ENCODE data around the gene AFF1.
"Not testable (repeated sequence)": the region's sequence is repeated elsewhere in the genome, so short reads cannot be mapped to it uniquely, and the experiment has no call there.

AFF1 gene

GRCh38 chr4:87141428-87141827 is 206.6 kb downstream of the AFF1 start:
- Histone ChIP-seq H3K36me3 (ENCODE audit: control insufficient read depth, insufficient read depth, low read length, severe bottlenecking) (peaks cover 53% of the 10 kb centered on the region), H3K9me3 (ENCODE audit: control insufficient read depth, low read length) (no peaks in the 10 kb centered on the region), H3K9ac (ENCODE audit: low read length) (no peak overlapping the region), H3K27me3 (replicated peaks; ENCODE audit: control insufficient read depth, insufficient read depth, low read length) (no peaks in the 10 kb centered on the region), H3K4me3 (ENCODE audit: low read length) (no peak overlapping the region), H3K4me1 (ENCODE audit: control insufficient read depth, insufficient read depth, low read length) (peaks cover 20% of the 10 kb centered on the region)
- no peak for DNase-seq (ENCODE audit: low read depth)

- Histone ChIP-seq H3K4me1 (ENCODE audit: control insufficient read depth, insufficient read depth, low read length) (peaks cover 15% of the 10 kb centered on the region), H3K27me3 (replicated peaks; ENCODE audit: control insufficient read depth, insufficient read depth, low read length) (no peaks in the 10 kb centered on the region), H3K36me3 (ENCODE audit: control insufficient read depth, insufficient read depth, low read length, severe bottlenecking) (peaks cover 36% of the 10 kb centered on the region), H3K4me3 (ENCODE audit: low read length) (no peak overlapping the region), H3K9me3 (ENCODE audit: control insufficient read depth, low read length) (no peaks in the 10 kb centered on the region), H3K9ac (ENCODE audit: low read length) (no peak overlapping the region)
- DNase-seq (ENCODE audit: low read depth), result no peak
These were observed 209.5 kb downstream of the AFF1 start for GRCh38 chr4:87144356-87144755.

- Histone ChIP-seq H3K36me3 (ENCODE audit: control insufficient read depth, insufficient read depth, low read length, severe bottlenecking) (peaks cover 30% of the 10 kb centered on the region), H3K4me1 (ENCODE audit: control insufficient read depth, insufficient read depth, low read length) (peaks cover 15% of the 10 kb centered on the region)
- DNase-seq (ENCODE audit: low read depth); H3K9me3 ChIP-seq (ENCODE audit: control insufficient read depth, low read length); H3K4me3 ChIP-seq (ENCODE audit: low read length); H3K9ac ChIP-seq (ENCODE audit: low read length); H3K27me3 ChIP-seq (replicated peaks; ENCODE audit: control insufficient read depth, insufficient read depth, low read length): not testable (repeated sequence)
These were observed 211.1 kb downstream of the AFF1 start for GRCh38 chr4:87145934-87146333.

GRCh38 chr4:87147116-87147515 is 212.3 kb downstream of the AFF1 start:
- Histone ChIP-seq H3K36me3 (ENCODE audit: control insufficient read depth, insufficient read depth, low read length, severe bottlenecking) (peaks cover 21% of the 10 kb centered on the region), H3K4me3 (ENCODE audit: low read length) (no peak overlapping the region), H3K9ac (ENCODE audit: low read length) (no peak overlapping the region), H3K9me3 (ENCODE audit: control insufficient read depth, low read length) (no peaks in the 10 kb centered on the region), H3K27me3 (replicated peaks; ENCODE audit: control insufficient read depth, insufficient read depth, low read length) (no peaks in the 10 kb centered on the region), H3K4me1 (ENCODE audit: control insufficient read depth, insufficient read depth, low read length) (peaks cover 16% of the 10 kb centered on the region)
- no peak for DNase-seq (ENCODE audit: low read depth)

- Histone ChIP-seq H3K9ac (ENCODE audit: low read length) (no peak overlapping the region), H3K4me3 (ENCODE audit: low read length) (no peak overlapping the region), H3K27me3 (replicated peaks; ENCODE audit: control insufficient read depth, insufficient read depth, low read length) (no peaks in the 10 kb centered on the region), H3K36me3 (ENCODE audit: control insufficient read depth, insufficient read depth, low read length, severe bottlenecking) (peaks cover 6% of the 10 kb centered on the region), H3K9me3 (ENCODE audit: control insufficient read depth, low read length) (no peaks in the 10 kb centered on the region), H3K4me1 (ENCODE audit: control insufficient read depth, insufficient read depth, low read length) (peaks cover 16% of the 10 kb centered on the region)
- DNase-seq (ENCODE audit: low read depth), result peak; percentile 92
These were observed 215.9 kb downstream of the AFF1 start for GRCh38 chr4:87150498-87151261.

GRCh38 chr4:87151730-87152129 is 216.9 kb downstream of the AFF1 start:
- peak; percentile 9 for DNase-seq (ENCODE audit: low read depth)
- no peaks in the 10 kb centered on the region for H3K27me3 ChIP-seq (replicated peaks; ENCODE audit: control insufficient read depth, insufficient read depth, low read length)
- no peaks in the 10 kb centered on the region for H3K9me3 ChIP-seq (ENCODE audit: control insufficient read depth, low read length)
- no peak overlapping the region for H3K4me3 ChIP-seq (ENCODE audit: low read length)
- peaks cover 11% of the 10 kb centered on the region for H3K4me1 ChIP-seq (ENCODE audit: control insufficient read depth, insufficient read depth, low read length)
- peak overlapping the region; percentile 34 for H3K9ac ChIP-seq (ENCODE audit: low read length)
- no peaks in the 10 kb centered on the region for H3K36me3 ChIP-seq (ENCODE audit: control insufficient read depth, insufficient read depth, low read length, severe bottlenecking)

- Histone ChIP-seq H3K9ac (ENCODE audit: low read length) (no peak overlapping the region), H3K27me3 (replicated peaks; ENCODE audit: control insufficient read depth, insufficient read depth, low read length) (no peaks in the 10 kb centered on the region), H3K36me3 (ENCODE audit: control insufficient read depth, insufficient read depth, low read length, severe bottlenecking) (no peaks in the 10 kb centered on the region), H3K4me1 (ENCODE audit: control insufficient read depth, insufficient read depth, low read length) (peaks cover 11% of the 10 kb centered on the region), H3K9me3 (ENCODE audit: control insufficient read depth, low read length) (no peaks in the 10 kb centered on the region), H3K4me3 (ENCODE audit: low read length) (no peak overlapping the region)
- DNase-seq (ENCODE audit: low read depth), result no peak
These were observed 217.7 kb downstream of the AFF1 start for GRCh38 chr4:87152310-87153041.

- Histone ChIP-seq H3K9ac (ENCODE audit: low read length) (no peak overlapping the region), H3K4me3 (ENCODE audit: low read length) (no peak overlapping the region), H3K36me3 (ENCODE audit: control insufficient read depth, insufficient read depth, low read length, severe bottlenecking) (no peaks in the 10 kb centered on the region), H3K4me1 (ENCODE audit: control insufficient read depth, insufficient read depth, low read length) (peaks cover 11% of the 10 kb centered on the region), H3K9me3 (ENCODE audit: control insufficient read depth, low read length) (no peaks in the 10 kb centered on the region), H3K27me3 (replicated peaks; ENCODE audit: control insufficient read depth, insufficient read depth, low read length) (no peaks in the 10 kb centered on the region)
- DNase-seq (ENCODE audit: low read depth), result no peak
These were observed 218.5 kb downstream of the AFF1 start for GRCh38 chr4:87153078-87153870.

GRCh38 chr4:87165892-87166291 is 231.1 kb downstream of the AFF1 start:
- H3K27me3 ChIP-seq (replicated peaks; ENCODE audit: control insufficient read depth, insufficient read depth, low read length), result no peaks in the 10 kb centered on the region
- H3K9me3 ChIP-seq (ENCODE audit: control insufficient read depth, low read length), result no peaks in the 10 kb centered on the region
- no peak for DNase-seq (ENCODE audit: low read depth)
- peaks cover 27% of the 10 kb centered on the region for H3K36me3 ChIP-seq (ENCODE audit: control insufficient read depth, insufficient read depth, low read length, severe bottlenecking)
- no peak overlapping the region for H3K9ac ChIP-seq (ENCODE audit: low read length)
- no peaks in the 10 kb centered on the region for H3K4me1 ChIP-seq (ENCODE audit: control insufficient read depth, insufficient read depth, low read length)
- no peak overlapping the region for H3K4me3 ChIP-seq (ENCODE audit: low read length)

GRCh38 chr4:87166296-87166854 is 231.6 kb downstream of the AFF1 start:
- no peaks in the 10 kb centered on the region for H3K9me3 ChIP-seq (ENCODE audit: control insufficient read depth, low read length)
- H3K27me3 ChIP-seq (replicated peaks; ENCODE audit: control insufficient read depth, insufficient read depth, low read length), result no peaks in the 10 kb centered on the region
- H3K9ac ChIP-seq (ENCODE audit: low read length), result no peak overlapping the region
- peaks cover 27% of the 10 kb centered on the region for H3K36me3 ChIP-seq (ENCODE audit: control insufficient read depth, insufficient read depth, low read length, severe bottlenecking)
- no peaks in the 10 kb centered on the region for H3K4me1 ChIP-seq (ENCODE audit: control insufficient read depth, insufficient read depth, low read length)
- no peak overlapping the region for H3K4me3 ChIP-seq (ENCODE audit: low read length)
- DNase-seq (ENCODE audit: low read depth), result no peak

- H3K27me3 ChIP-seq (replicated peaks; ENCODE audit: control insufficient read depth, insufficient read depth, low read length), result no peaks in the 10 kb centered on the region
- H3K9ac ChIP-seq (ENCODE audit: low read length), result no peak overlapping the region
- peaks cover 29% of the 10 kb centered on the region for H3K36me3 ChIP-seq (ENCODE audit: control insufficient read depth, insufficient read depth, low read length, severe bottlenecking)
- DNase-seq (ENCODE audit: low read depth), result no peak
- H3K9me3 ChIP-seq (ENCODE audit: control insufficient read depth, low read length), result no peaks in the 10 kb centered on the region
- no peaks in the 10 kb centered on the region for H3K4me1 ChIP-seq (ENCODE audit: control insufficient read depth, insufficient read depth, low read length)
- H3K4me3 ChIP-seq (ENCODE audit: low read length), result no peak overlapping the region
These were observed 237.1 kb downstream of the AFF1 start for GRCh38 chr4:87171944-87172343.

Data from adipocyte (in vitro differentiated cells).